HEK293 (cell line): ENCODE measurements around the gene LRRC74A.

Source experiments
- CTCF ChIA-PET: fragments of 350-600 bp; formaldehyde crosslinking; extraction: SDS; loops from one replicate; lab custom pipeline; 2021; ENCODE audit warnings: antibody characterized with exemption; lab: Yijun Ruan, JAX
- POLR2A ChIA-PET: fragments of 300-600 bp; formaldehyde crosslinking; extraction: SDS; loops from one replicate; lab custom pipeline; 2020; ENCODE audit warnings: antibody characterized with exemption, inconsistent platforms; lab: Yijun Ruan, JAX
- H3K27ac ChIP-seq: fragments of 200-500 bp; sonication (Bioruptor generic); 2 replicates; pipeline ENCODE4 v1.5.1; 2014; ENCODE audit warnings: low read depth, low read length, control low read depth, inconsistent platforms; ENCODE audit errors: extremely low read depth
- H3K36me3 ChIP-seq, 2 experiments: fragments of 200-500 bp in 1 of 2; sonication (Bioruptor generic) in 1 of 2; 1 replicate in 1 of 2; 2 replicates in 1 of 2; pipeline ENCODE4 v1.5.1; 2014 to 2017; ENCODE audit warnings: inconsistent platforms in 2 of 2, low read length in 2 of 2; ENCODE audit not compliant: control insufficient read depth in 2 of 2, insufficient read depth in 1 of 2
- H3K4me1 ChIP-seq: fragments of 200-500 bp; sonication (Bioruptor generic); 2 replicates; pipeline ENCODE4 v1.5.1; 2014; ENCODE audit warnings: mild to moderate bottlenecking, low read length, inconsistent platforms; ENCODE audit not compliant: control insufficient read depth, insufficient read depth
- H3K4me3 ChIP-seq: 2 replicates; pipeline ENCODE4 v1.5.1; 2011; ENCODE audit warnings: low read depth, mild to moderate bottlenecking, control low read depth, low read length, moderate library complexity
- H3K9me3 ChIP-seq: fragments of 200-500 bp; sonication (Bioruptor generic); 2 replicates; pipeline ENCODE4 v1.5.1; 2014; ENCODE audit warnings: low read depth, low read length, inconsistent platforms; ENCODE audit not compliant: control insufficient read depth, insufficient read depth
- SCRT1 ChIP-seq: fragments of 450-650 bp; formaldehyde crosslinking; IDR thresholded peaks from 2 replicates; pipeline ENCODE4 v1.5.1; 2016; ENCODE audit warnings: missing biosample characterization, missing genetic modification characterization, borderline replicate concordance
- YY2 ChIP-seq: fragments of 450-650 bp; formaldehyde crosslinking; IDR thresholded peaks from 2 replicates; pipeline ENCODE4 v1.5.1; 2016; ENCODE audit warnings: missing biosample characterization, missing genetic modification characterization
- ZBTB11 ChIP-seq: fragments of 450-650 bp; formaldehyde crosslinking; conservative IDR thresholded peaks from 2 replicates; pipeline ENCODE4 v1.5.1; 2016; ENCODE audit warnings: low read depth, missing biosample characterization, missing genetic modification characterization
- ZBTB7A ChIP-seq: fragments of 450-650 bp; formaldehyde crosslinking; IDR thresholded peaks from 2 replicates; pipeline ENCODE4 v1.5.1; 2016; ENCODE audit warnings: low read depth, missing biosample characterization, missing genetic modification characterization
- ZFP3 ChIP-seq: fragments of 450-650 bp; formaldehyde crosslinking; IDR thresholded peaks from 2 replicates; pipeline ENCODE4 v1.5.1; 2016; ENCODE audit warnings: low read depth, missing biosample characterization, missing genetic modification characterization
- ZNF121 ChIP-seq: fragments of 450-650 bp; formaldehyde crosslinking; IDR thresholded peaks from 2 replicates; pipeline ENCODE4 v1.5.1; 2016; ENCODE audit warnings: missing biosample characterization, missing genetic modification characterization
- ZNF133 ChIP-seq: fragments of 450-650 bp; formaldehyde crosslinking; IDR thresholded peaks from 2 replicates; pipeline ENCODE4 v1.5.1; 2016; ENCODE audit warnings: missing biosample characterization, missing genetic modification characterization
- ZNF155 ChIP-seq: fragments of 450-650 bp; formaldehyde crosslinking; IDR thresholded peaks from 2 replicates; pipeline ENCODE4 v1.5.1; 2016; ENCODE audit warnings: missing biosample characterization, missing genetic modification characterization
- ZNF211 ChIP-seq: fragments of 450-650 bp; formaldehyde crosslinking; IDR thresholded peaks from 2 replicates; pipeline ENCODE4 v1.5.1; 2016; ENCODE audit warnings: low read depth, missing biosample characterization, missing genetic modification characterization
- ZNF248 ChIP-seq: fragments of 450-650 bp; formaldehyde crosslinking; IDR thresholded peaks from 2 replicates; pipeline ENCODE4 v1.5.1; 2017; ENCODE audit warnings: missing biosample characterization, missing genetic modification characterization
- ZNF26 ChIP-seq: fragments of 450-650 bp; formaldehyde crosslinking; IDR thresholded peaks from 2 replicates; pipeline ENCODE4 v1.5.1; 2016; ENCODE audit warnings: missing biosample characterization, missing genetic modification characterization
- ZNF37A ChIP-seq: fragments of 450-650 bp; IDR thresholded peaks from 2 replicates; pipeline ENCODE4 v1.5.1; 2018; ENCODE audit warnings: missing biosample characterization, missing genetic modification characterization
- ZNF433 ChIP-seq: fragments of 450-650 bp; formaldehyde crosslinking; IDR thresholded peaks from 2 replicates; pipeline ENCODE4 v1.5.1; 2016; ENCODE audit warnings: missing biosample characterization, missing genetic modification characterization, low read depth
- ZNF610 ChIP-seq: fragments of 450-650 bp; formaldehyde crosslinking; IDR thresholded peaks from 2 replicates; pipeline ENCODE4 v1.5.1; 2016; ENCODE audit warnings: missing biosample characterization, missing genetic modification characterization, borderline replicate concordance
- ZNF701 ChIP-seq: fragments of 450-650 bp; formaldehyde crosslinking; IDR thresholded peaks from 2 replicates; pipeline ENCODE4 v1.5.1; 2016; ENCODE audit warnings: missing biosample characterization, missing genetic modification characterization
- ZSCAN4 ChIP-seq: fragments of 450-650 bp; formaldehyde crosslinking; IDR thresholded peaks from 2 replicates; pipeline ENCODE4 v1.5.1; 2017; ENCODE audit warnings: missing biosample characterization, missing genetic modification characterization
- TF ChIP-seq, protein P1 (sequence below): fragments of 450-650 bp; formaldehyde crosslinking; IDR thresholded peaks from 2 replicates; pipeline ENCODE4 v1.5.1; 2016; ENCODE audit warnings: missing biosample characterization, missing genetic modification characterization, low read depth
- TF ChIP-seq, protein P2 (sequence below): fragments of 450-650 bp; formaldehyde crosslinking; IDR thresholded peaks from 2 replicates; pipeline ENCODE4 v1.5.1; 2017; ENCODE audit warnings: missing biosample characterization, missing genetic modification characterization
- TF ChIP-seq, protein P3 (sequence below): fragments of 450-650 bp; formaldehyde crosslinking; IDR thresholded peaks from 2 replicates; pipeline ENCODE4 v1.5.1; 2016; ENCODE audit warnings: missing biosample characterization, missing genetic modification characterization

The LRRC74A gene

GRCh38 chr14:76829650-76830421, 3.6 kb downstream of the LRRC74A start:
- POLR2A ChIA-PET = no interaction called here
- CTCF ChIA-PET = no interaction called here

More at GRCh38 chr14:76829650-76830421, 3.6 kb downstream of the LRRC74A start:
- TF ChIP-seq YY2 (tag by site-specific recombination) (no peak), ZNF701 (no peak), SCRT1 (tag by site-specific recombination) (no peak), ZBTB7A (tag by site-specific recombination) (no peak), ZNF211 (no peak), ZBTB11 (tag by site-specific recombination) (no peak), ZSCAN4 (no peak), ZNF121 (no peak), ZNF26 (tag by site-specific recombination) (no peak), ZNF610 (tag by site-specific recombination) (no peak), ZNF248 (tag by site-specific recombination) (no peak), ZNF37A (tag by site-specific recombination) (no peak), ZFP3 (tag by site-specific recombination) (no peak), ZNF155 (tag by site-specific recombination) (no peak), ZNF133 (tag by site-specific recombination) (no peak), ZNF433 (tag by site-specific recombination) (no peak)
- TF ChIP-seq, protein P1, sequence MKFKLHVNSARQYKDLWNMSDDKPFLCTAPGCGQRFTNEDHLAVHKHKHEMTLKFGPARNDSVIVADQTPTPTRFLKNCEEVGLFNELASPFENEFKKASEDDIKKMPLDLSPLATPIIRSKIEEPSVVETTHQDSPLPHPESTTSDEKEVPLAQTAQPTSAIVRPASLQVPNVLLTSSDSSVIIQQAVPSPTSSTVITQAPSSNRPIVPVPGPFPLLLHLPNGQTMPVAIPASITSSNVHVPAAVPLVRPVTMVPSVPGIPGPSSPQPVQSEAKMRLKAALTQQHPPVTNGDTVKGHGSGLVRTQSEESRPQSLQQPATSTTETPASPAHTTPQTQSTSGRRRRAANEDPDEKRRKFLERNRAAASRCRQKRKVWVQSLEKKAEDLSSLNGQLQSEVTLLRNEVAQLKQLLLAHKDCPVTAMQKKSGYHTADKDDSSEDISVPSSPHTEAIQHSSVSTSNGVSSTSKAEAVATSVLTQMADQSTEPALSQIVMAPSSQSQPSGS (tag by site-specific recombination) = no peak
- TF ChIP-seq, protein P2, sequence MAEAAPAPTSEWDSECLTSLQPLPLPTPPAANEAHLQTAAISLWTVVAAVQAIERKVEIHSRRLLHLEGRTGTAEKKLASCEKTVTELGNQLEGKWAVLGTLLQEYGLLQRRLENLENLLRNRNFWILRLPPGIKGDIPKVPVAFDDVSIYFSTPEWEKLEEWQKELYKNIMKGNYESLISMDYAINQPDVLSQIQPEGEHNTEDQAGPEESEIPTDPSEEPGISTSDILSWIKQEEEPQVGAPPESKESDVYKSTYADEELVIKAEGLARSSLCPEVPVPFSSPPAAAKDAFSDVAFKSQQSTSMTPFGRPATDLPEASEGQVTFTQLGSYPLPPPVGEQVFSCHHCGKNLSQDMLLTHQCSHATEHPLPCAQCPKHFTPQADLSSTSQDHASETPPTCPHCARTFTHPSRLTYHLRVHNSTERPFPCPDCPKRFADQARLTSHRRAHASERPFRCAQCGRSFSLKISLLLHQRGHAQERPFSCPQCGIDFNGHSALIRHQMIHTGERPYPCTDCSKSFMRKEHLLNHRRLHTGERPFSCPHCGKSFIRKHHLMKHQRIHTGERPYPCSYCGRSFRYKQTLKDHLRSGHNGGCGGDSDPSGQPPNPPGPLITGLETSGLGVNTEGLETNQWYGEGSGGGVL (tag by site-specific recombination) = no peak
- TF ChIP-seq, protein P3, sequence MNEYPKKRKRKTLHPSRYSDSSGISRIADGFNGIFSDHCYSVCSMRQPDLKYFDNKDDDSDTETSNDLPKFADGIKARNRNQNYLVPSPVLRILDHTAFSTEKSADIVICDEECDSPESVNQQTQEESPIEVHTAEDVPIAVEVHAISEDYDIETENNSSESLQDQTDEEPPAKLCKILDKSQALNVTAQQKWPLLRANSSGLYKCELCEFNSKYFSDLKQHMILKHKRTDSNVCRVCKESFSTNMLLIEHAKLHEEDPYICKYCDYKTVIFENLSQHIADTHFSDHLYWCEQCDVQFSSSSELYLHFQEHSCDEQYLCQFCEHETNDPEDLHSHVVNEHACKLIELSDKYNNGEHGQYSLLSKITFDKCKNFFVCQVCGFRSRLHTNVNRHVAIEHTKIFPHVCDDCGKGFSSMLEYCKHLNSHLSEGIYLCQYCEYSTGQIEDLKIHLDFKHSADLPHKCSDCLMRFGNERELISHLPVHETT (tag by site-specific recombination) = no peak
- TF ChIP-seq, all 188 proteins: peak for 0
- no peak overlapping the region for H3K27ac ChIP-seq
- no peaks in the 10 kb centered on the region for H3K9me3 ChIP-seq
- H3K36me3 ChIP-seq = no peaks in the 10 kb centered on the region
- no peak overlapping the region for H3K4me3 ChIP-seq
- no peaks in the 10 kb centered on the region for H3K4me1 ChIP-seq
